Mesendoderm (in vitro differentiated cells): ENCODE data around the gene MFF.

Experiments used
- DNase-seq: peaks from one replicate; pipeline ENCODE4 v3.0.0; 2013
- H2AK5ac ChIP-seq: 2 replicates; pipeline ENCODE4 v1.6.1; 2013; ENCODE audit warnings: low read length, inconsistent platforms
- H2BK120ac ChIP-seq: 2 replicates; pipeline ENCODE4 v1.6.1; 2013; ENCODE audit warnings: low read depth, mild to moderate bottlenecking, low read length, moderate library complexity, mixed read lengths
- H2BK15ac ChIP-seq: replicated peaks from 2 replicates; pipeline ENCODE4 v1.6.1; 2013; ENCODE audit warnings: low read depth, mild to moderate bottlenecking, moderate library complexity
- H2BK5ac ChIP-seq: 2 replicates; pipeline ENCODE4 v1.6.1; 2013; ENCODE audit warnings: low read length, inconsistent platforms
- H3K18ac ChIP-seq: 2 replicates; pipeline ENCODE4 v1.6.1; 2013; ENCODE audit warnings: mild to moderate bottlenecking, low read length, mixed read lengths
- H3K23ac ChIP-seq: one replicate; pipeline ENCODE4 v1.6.1; 2013; ENCODE audit warnings: low read length
- H3K27ac ChIP-seq: 2 replicates; pipeline ENCODE4 v1.5.1; 2013; ENCODE audit warnings: low read depth, mild to moderate bottlenecking, inconsistent platforms, low read length, moderate library complexity
- H3K27me3 ChIP-seq: 2 replicates; pipeline ENCODE4 v1.6.1; 2013; ENCODE audit warnings: low read length, control low read depth, mild to moderate bottlenecking, inconsistent platforms; ENCODE audit not compliant: insufficient read depth, poor library complexity
- H3K36me3 ChIP-seq: 2 replicates; pipeline ENCODE4 v1.6.1; 2013; ENCODE audit warnings: low read length, inconsistent platforms; ENCODE audit not compliant: control insufficient read depth, insufficient read depth
- H3K4ac ChIP-seq: one replicate; pipeline ENCODE4 v1.6.1; 2013; ENCODE audit warnings: low read depth, mild to moderate bottlenecking, low read length, moderate library complexity
- H3K4me1 ChIP-seq: 2 replicates; pipeline ENCODE4 v1.6.1; 2013; ENCODE audit warnings: low read depth, low read length, inconsistent platforms; ENCODE audit not compliant: control insufficient read depth
- H3K4me2 ChIP-seq: 2 replicates; pipeline ENCODE4 v1.6.1; 2013; ENCODE audit warnings: low read length
- H3K4me3 ChIP-seq: 2 replicates; pipeline ENCODE4 v1.5.1; 2013; ENCODE audit warnings: mild to moderate bottlenecking, low read length
- H3K56ac ChIP-seq: one replicate; pipeline ENCODE4 v1.6.1; 2013; ENCODE audit warnings: low read length
- H3K79me1 ChIP-seq: 2 replicates; pipeline ENCODE4 v1.6.1; 2013; ENCODE audit warnings: low read length, inconsistent platforms
- H3K79me2 ChIP-seq: 2 replicates; pipeline ENCODE4 v1.6.1; 2013; ENCODE audit warnings: mild to moderate bottlenecking, low read length; ENCODE audit not compliant: control insufficient read depth, insufficient read depth
- H3K9ac ChIP-seq: 2 replicates; pipeline ENCODE4 v1.6.1; 2013; ENCODE audit warnings: low read length, inconsistent platforms
- H4K5ac ChIP-seq: one replicate; pipeline ENCODE4 v1.6.1; 2013; ENCODE audit warnings: low read length
- H4K8ac ChIP-seq: one replicate; pipeline ENCODE4 v1.6.1; 2013; ENCODE audit warnings: low read depth, mild to moderate bottlenecking, control low read depth, low read length, moderate library complexity
- WGBS: extraction: QIAGEN DNeasy Blood & Tissue Kit; methylation state at CpG from one replicate; pipeline ENCODE4 v1.1.7; 2013; ENCODE audit warnings: low lambda C conversion rate, missing lambda C conversion rate; ENCODE audit not compliant: insufficient coverage; ENCODE audit errors: extremely low coverage; 5-methylcytosine and 5-hydroxymethylcytosine counted together

MFF gene

DNA sequence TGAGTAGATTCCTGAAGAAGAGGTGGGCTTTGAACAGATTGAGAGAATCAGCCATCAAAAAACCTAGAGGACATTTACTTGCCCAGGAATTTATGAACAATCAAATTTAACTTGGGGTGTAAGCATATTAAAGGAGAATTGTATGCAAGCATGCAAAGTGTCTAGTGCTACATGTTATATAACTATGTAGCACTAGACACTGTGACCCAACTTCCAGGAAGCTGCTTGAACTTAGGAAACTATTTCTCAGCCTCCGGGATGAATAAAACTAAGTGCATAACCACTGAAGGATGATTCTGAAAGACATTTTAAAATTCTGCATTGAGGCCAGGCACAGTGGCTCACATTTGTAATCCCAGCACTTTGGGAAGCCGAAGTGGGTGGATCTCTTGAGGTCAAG is 12.4 kb downstream of the MFF start:
- whole genome bisulfite sequencing, result no CpG with 5 or more reads among the region's 2 CpGs
- Histone ChIP-seq H3K27ac (no peak overlapping the region), H3K4me1 (no peaks in the 10 kb centered on the region), H2AK5ac (no peak overlapping the region), H2BK15ac (no peak overlapping the region), H2BK120ac (no peak overlapping the region), H3K56ac (no peak overlapping the region), H3K36me3 (peaks cover 3% of the 10 kb centered on the region), H3K27me3 (no peaks in the 10 kb centered on the region), H3K4me3 (no peak overlapping the region), H4K5ac (no peak overlapping the region), H4K8ac (no peak overlapping the region), H3K79me2 (no peaks in the 10 kb centered on the region), H2BK5ac (no peak overlapping the region), H3K9ac (no peak overlapping the region), H3K23ac (no peak overlapping the region), H3K4ac (no peak overlapping the region), H3K18ac (no peak overlapping the region), H3K4me2 (no peak overlapping the region), H3K79me1 (no peaks in the 10 kb centered on the region)
- DNase-seq, result no peak

DNA sequence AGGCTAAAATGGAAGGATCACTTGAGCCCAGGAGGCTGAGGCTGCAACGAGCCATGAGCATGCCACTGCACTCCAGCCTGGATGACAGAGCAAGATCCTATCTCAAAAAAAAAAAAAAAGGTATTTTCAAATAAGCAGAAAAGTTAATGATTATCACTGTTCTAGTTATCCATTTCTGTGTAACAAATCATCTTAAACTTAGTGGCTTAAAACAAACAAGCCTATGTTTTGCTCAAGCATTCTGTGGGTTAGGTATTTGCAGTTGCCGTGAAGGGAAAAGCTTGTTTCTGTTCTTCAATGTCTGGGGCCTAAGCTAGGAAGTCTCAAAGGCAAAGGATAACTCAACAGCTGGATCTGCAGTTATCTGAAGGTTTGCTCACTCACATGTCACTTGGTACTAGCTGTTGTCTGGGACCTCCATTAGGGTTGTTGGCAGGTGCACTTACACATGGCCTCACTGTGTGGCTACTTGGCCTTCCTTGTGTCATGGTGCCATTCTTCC is 14.1 kb downstream of the MFF start:
- Histone ChIP-seq H2BK5ac (no peak overlapping the region), H3K4me3 (no peak overlapping the region), H3K4me1 (no peaks in the 10 kb centered on the region), H3K18ac (no peak overlapping the region), H3K4ac (no peak overlapping the region), H3K27me3 (no peaks in the 10 kb centered on the region), H3K23ac (no peak overlapping the region), H4K8ac (no peak overlapping the region), H2BK120ac (no peak overlapping the region), H3K4me2 (no peak overlapping the region), H4K5ac (no peak overlapping the region), H3K9ac (no peak overlapping the region), H3K36me3 (peaks cover 3% of the 10 kb centered on the region), H2AK5ac (no peak overlapping the region), H3K79me2 (no peaks in the 10 kb centered on the region), H2BK15ac (no peak overlapping the region), H3K56ac (no peak overlapping the region), H3K27ac (no peak overlapping the region), H3K79me1 (no peaks in the 10 kb centered on the region)
- no CpG with 5 or more reads among the region's 2 CpGs for WGBS
- DNase-seq, result no peak

DNA sequence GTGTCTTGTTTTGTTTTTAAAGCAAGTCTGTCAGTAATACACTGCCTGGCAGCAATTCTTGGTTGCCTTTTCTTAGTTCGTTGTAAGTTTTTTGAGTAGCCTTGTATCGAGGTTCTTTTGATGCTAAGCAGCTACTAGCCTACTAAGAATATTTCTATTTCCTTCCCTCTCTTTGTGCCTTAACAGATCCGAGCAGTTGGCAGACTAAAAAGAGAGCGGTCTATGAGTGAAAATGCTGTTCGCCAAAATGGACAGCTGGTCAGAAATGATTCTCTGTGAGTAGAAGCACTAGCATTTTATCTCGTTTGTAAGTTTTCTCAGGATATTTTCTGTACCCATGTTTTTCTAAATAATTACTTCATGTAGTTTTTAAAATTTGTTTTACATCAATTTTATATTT is 15.1 kb downstream of the MFF start:
- Histone ChIP-seq H3K4ac (no peak overlapping the region), H3K56ac (no peak overlapping the region), H2BK5ac (no peak overlapping the region), H3K27ac (no peak overlapping the region), H3K23ac (no peak overlapping the region), H3K9ac (no peak overlapping the region), H2BK15ac (no peak overlapping the region), H2BK120ac (no peak overlapping the region), H3K79me2 (no peaks in the 10 kb centered on the region), H3K4me1 (no peaks in the 10 kb centered on the region), H3K4me2 (no peak overlapping the region), H3K4me3 (no peak overlapping the region), H3K79me1 (no peaks in the 10 kb centered on the region), H3K36me3 (peaks cover 3% of the 10 kb centered on the region), H4K5ac (no peak overlapping the region), H4K8ac (no peak overlapping the region), H3K27me3 (no peaks in the 10 kb centered on the region), H2AK5ac (no peak overlapping the region), H3K18ac (no peak overlapping the region)
- WGBS, result no CpG with 5 or more reads among the region's 6 CpGs
- DNase-seq, result no peak

DNA sequence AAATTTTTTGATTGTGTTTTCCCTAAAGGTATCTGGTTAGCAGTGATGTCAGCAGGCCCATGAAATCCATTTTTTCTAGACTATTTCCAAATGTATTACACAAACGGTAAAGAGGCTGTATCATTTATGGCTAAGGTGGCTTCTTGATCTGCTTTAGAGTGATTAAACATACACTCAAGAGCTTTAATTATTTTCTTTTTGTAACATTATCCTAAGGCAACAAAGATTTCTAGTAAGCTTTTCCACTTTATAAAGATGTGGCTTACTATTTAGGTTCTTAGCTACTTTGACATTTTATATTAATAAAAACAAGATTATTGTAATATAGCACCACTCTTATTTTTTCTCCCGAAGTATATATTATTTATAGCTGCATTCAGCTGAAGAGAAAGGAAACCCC is 16.5 kb downstream of the MFF start:
- H3K36me3 ChIP-seq, result no peaks in the 10 kb centered on the region

GRCh38 chr2:227344231-227344630 is 19.2 kb downstream of the MFF start:
- no peak overlapping the region for H3K27ac ChIP-seq
- no peak overlapping the region for H3K9ac ChIP-seq
- H4K5ac ChIP-seq, result no peak overlapping the region
- H4K8ac ChIP-seq, result no peak overlapping the region
- no peak overlapping the region for H2BK5ac ChIP-seq
- no peak overlapping the region for H3K4me3 ChIP-seq
- H3K27me3 ChIP-seq, result no peaks in the 10 kb centered on the region
- no peaks in the 10 kb centered on the region for H3K36me3 ChIP-seq
- WGBS, result no CpG with 5 or more reads among the region's 2 CpGs
- no peak overlapping the region for H2AK5ac ChIP-seq
- no peaks in the 10 kb centered on the region for H3K79me1 ChIP-seq
- no peak overlapping the region for H3K18ac ChIP-seq
- H2BK15ac ChIP-seq, result no peak overlapping the region
- no peak overlapping the region for H3K4ac ChIP-seq
- no peak overlapping the region for H3K4me2 ChIP-seq
- DNase-seq, result no peak
- no peak overlapping the region for H2BK120ac ChIP-seq
- H3K23ac ChIP-seq, result no peak overlapping the region
- H3K56ac ChIP-seq, result no peak overlapping the region
- no peaks in the 10 kb centered on the region for H3K4me1 ChIP-seq
- no peaks in the 10 kb centered on the region for H3K79me2 ChIP-seq

More for the DNA sequence above, 16.5 kb downstream of the MFF start:
- no peak overlapping the region for H3K4ac ChIP-seq
- H4K8ac ChIP-seq, result no peak overlapping the region
- WGBS, result no CpG with 5 or more reads among the region's 2 CpGs
- H4K5ac ChIP-seq, result no peak overlapping the region
- H3K18ac ChIP-seq, result no peak overlapping the region
- H3K79me2 ChIP-seq, result no peaks in the 10 kb centered on the region
- no peak overlapping the region for H3K9ac ChIP-seq
- no peaks in the 10 kb centered on the region for H3K27me3 ChIP-seq
- H2BK5ac ChIP-seq, result no peak overlapping the region
- H2AK5ac ChIP-seq, result no peak overlapping the region
- no peak overlapping the region for H2BK120ac ChIP-seq
- no peaks in the 10 kb centered on the region for H3K79me1 ChIP-seq
- H3K27ac ChIP-seq, result no peak overlapping the region
- no peak overlapping the region for H3K56ac ChIP-seq
- no peak overlapping the region for H3K4me3 ChIP-seq
- DNase-seq, result no peak
- no peaks in the 10 kb centered on the region for H3K4me1 ChIP-seq
- no peak overlapping the region for H3K4me2 ChIP-seq
- no peak overlapping the region for H2BK15ac ChIP-seq
- no peak overlapping the region for H3K23ac ChIP-seq

GRCh38 chr2:227347117-227347516 is 22.1 kb downstream of the MFF start:
- H4K8ac ChIP-seq, result no peak overlapping the region
- no peak overlapping the region for H3K4me2 ChIP-seq
- H3K4me1 ChIP-seq, result no peaks in the 10 kb centered on the region
- H3K36me3 ChIP-seq, result no peaks in the 10 kb centered on the region
- H3K27me3 ChIP-seq, result no peaks in the 10 kb centered on the region
- no peaks in the 10 kb centered on the region for H3K79me2 ChIP-seq
- H2AK5ac ChIP-seq, result no peak overlapping the region
- H3K18ac ChIP-seq, result no peak overlapping the region
- no peak overlapping the region for H3K56ac ChIP-seq
- no peak overlapping the region for H3K4ac ChIP-seq
- no peak overlapping the region for H4K5ac ChIP-seq
- H3K27ac ChIP-seq, result no peak overlapping the region
- H2BK15ac ChIP-seq, result no peak overlapping the region
- no peaks in the 10 kb centered on the region for H3K79me1 ChIP-seq
- H2BK120ac ChIP-seq, result no peak overlapping the region
- H2BK5ac ChIP-seq, result no peak overlapping the region
- no peak overlapping the region for H3K23ac ChIP-seq
- peak; percentile 62 for DNase-seq
- no CpG with 5 or more reads among the region's 7 CpGs for WGBS
- no peak overlapping the region for H3K9ac ChIP-seq
- no peak overlapping the region for H3K4me3 ChIP-seq
